ENCODE results near the gene CR2.

CR2 gene

GRCh38 chr1:207462535-207462934, 8.4 kb downstream of the CR2 start:
- DNase-seq (ENCODE audit: low spot score) = no peak
- Histone ChIP-seq H3K4me3 (no peak overlapping the region), H3K27ac (no peak overlapping the region)
- TF ChIP-seq, protein P1, sequence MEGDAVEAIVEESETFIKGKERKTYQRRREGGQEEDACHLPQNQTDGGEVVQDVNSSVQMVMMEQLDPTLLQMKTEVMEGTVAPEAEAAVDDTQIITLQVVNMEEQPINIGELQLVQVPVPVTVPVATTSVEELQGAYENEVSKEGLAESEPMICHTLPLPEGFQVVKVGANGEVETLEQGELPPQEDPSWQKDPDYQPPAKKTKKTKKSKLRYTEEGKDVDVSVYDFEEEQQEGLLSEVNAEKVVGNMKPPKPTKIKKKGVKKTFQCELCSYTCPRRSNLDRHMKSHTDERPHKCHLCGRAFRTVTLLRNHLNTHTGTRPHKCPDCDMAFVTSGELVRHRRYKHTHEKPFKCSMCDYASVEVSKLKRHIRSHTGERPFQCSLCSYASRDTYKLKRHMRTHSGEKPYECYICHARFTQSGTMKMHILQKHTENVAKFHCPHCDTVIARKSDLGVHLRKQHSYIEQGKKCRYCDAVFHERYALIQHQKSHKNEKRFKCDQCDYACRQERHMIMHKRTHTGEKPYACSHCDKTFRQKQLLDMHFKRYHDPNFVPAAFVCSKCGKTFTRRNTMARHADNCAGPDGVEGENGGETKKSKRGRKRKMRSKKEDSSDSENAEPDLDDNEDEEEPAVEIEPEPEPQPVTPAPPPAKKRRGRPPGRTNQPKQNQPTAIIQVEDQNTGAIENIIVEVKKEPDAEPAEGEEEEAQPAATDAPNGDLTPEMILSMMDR (IDR thresholded peaks at IDR 0.05) = no peak

- Histone ChIP-seq H3K4me3 (no peak overlapping the region), H3K27ac (no peak overlapping the region)
- DNase-seq (ENCODE audit: low spot score) = no peak
- TF ChIP-seq, protein P1 (IDR thresholded peaks at IDR 0.05) = no peak
Observed at GRCh38 chr1:207463021-207463420, 8.9 kb downstream of the CR2 start.

DNA sequence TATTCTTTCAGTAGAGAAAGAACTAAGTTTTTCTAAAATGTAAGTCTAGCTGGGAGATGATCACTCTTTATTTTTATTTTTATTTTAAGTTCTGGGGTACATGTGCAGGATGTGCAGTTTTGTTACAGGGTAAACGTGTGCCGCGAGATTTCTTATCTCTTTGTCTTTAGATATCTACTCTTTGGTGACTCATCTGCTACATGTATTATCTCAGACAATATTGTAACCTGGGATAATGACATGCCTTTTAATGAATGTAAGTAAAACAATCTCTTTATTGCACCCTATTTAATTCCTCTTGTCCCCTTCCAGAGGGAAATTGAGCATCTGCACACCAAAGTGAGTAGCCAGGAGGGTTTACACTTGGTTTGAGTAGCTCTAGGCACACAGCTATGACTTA, 9.4 kb downstream of the CR2 start:
- H3K4me3 ChIP-seq = no peak overlapping the region
- DNase-seq (ENCODE audit: low spot score) = no peak
- TF ChIP-seq, protein P1 (IDR thresholded peaks at IDR 0.05) = no peak

GRCh38 chr1:207470927-207471326, 16.8 kb downstream of the CR2 start:
- no peak overlapping the region for H3K27ac ChIP-seq
- DNase-seq (ENCODE audit: low spot score) = no peak
- TF ChIP-seq, protein P1 (IDR thresholded peaks at IDR 0.05) = no peak

More for the DNA sequence above, 9.4 kb downstream of the CR2 start:
- H3K27ac ChIP-seq = no peak overlapping the region

DNA sequence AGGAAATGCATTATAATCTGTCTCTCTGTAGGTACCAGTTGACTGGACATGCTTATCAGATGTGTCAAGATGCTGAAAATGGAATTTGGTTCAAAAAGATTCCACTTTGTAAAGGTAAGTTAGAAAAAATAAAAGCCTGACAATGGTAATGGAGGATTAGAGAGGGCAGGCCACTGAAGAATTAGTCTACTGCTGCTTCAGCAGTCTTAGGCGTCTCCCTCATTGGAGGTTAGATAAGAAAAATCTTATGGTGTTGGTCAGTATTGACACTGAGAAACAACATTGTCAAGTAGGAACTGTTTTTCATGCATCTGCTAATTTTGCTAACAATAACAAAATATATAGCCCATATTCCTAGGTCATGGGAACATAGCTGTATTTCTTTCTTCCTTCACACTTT, 20.1 kb downstream of the CR2 start:
- TF ChIP-seq, protein P1 (IDR thresholded peaks at IDR 0.05) = no peak
- no peak overlapping the region for H3K4me3 ChIP-seq
- H3K27ac ChIP-seq = no peak overlapping the region
- no peak for DNase-seq (ENCODE audit: low spot score)

More at GRCh38 chr1:207470927-207471326, 16.8 kb downstream of the CR2 start:
- H3K4me3 ChIP-seq = no peak overlapping the region

- H3K4me3 ChIP-seq = no peak overlapping the region
- DNase-seq (ENCODE audit: low spot score) = no peak
- no peak overlapping the region for H3K27ac ChIP-seq
- TF ChIP-seq, protein P1 (IDR thresholded peaks at IDR 0.05) = no peak
Observed at GRCh38 chr1:207486198-207486597, 32.1 kb downstream of the CR2 start.

- Histone ChIP-seq H3K4me3 (no peak overlapping the region), H3K27ac (no peak overlapping the region)
- no peak for DNase-seq (ENCODE audit: low spot score)
- TF ChIP-seq, protein P1 (IDR thresholded peaks at IDR 0.05) = no peak
Observed at GRCh38 chr1:207487636-207488035, 33.5 kb downstream of the CR2 start.

Data from coronary artery (tissue), 2 donors.